Uterus (tissue), 4 donors: ENCODE data around the gene TANC1. TPM values are rescaled to one million over a fixed set of nuclear protein-coding genes. Genes with fewer than 3 reads are reported as not detected.

Source experiments
- DNase-seq, 2 donors: peaks; one replicate each; pipeline ENCODE4 v3.0.0-alpha.2; 2019 to 2020
- H3K27ac ChIP-seq, 2 donors: fragments of 200-600 bp; sonication (generic); 1 replicate in 1 of 2; 2 replicates in 1 of 2; pipeline ENCODE4 v1.5.1; 2016 to 2018
- H3K27me3 ChIP-seq, 2 donors: fragments of 200-600 bp; sonication (generic); one replicate each; pipeline ENCODE4 v1.5.1; 2018 to 2019; ENCODE audit warnings: control low read depth in 1 of 2
- H3K36me3 ChIP-seq, 2 donors: fragments of 200-600 bp; sonication (generic); one replicate each; pipeline ENCODE4 v1.5.1; 2019; ENCODE audit warnings: control low read depth in 1 of 2
- H3K4me1 ChIP-seq, 2 donors: fragments of 200-600 bp; sonication (generic); one replicate each; pipeline ENCODE4 v1.5.1; 2018 to 2019; ENCODE audit warnings: control low read depth in 1 of 2
- H3K4me3 ChIP-seq, 2 donors: fragments of 200-600 bp; sonication (generic); 1 replicate in 1 of 2; 2 replicates in 1 of 2; pipeline ENCODE4 v1.5.1; 2018 to 2019; ENCODE audit warnings: mild to moderate bottlenecking in 1 of 2
- H3K9me3 ChIP-seq, 2 donors: fragments of 200-600 bp; sonication (generic); one replicate each; pipeline ENCODE4 v1.5.1; 2019; ENCODE audit warnings: control low read depth in 1 of 2
- POLR2A ChIP-seq, 2 donors: fragments of 450-650 bp; IDR thresholded peaks; one replicate each; pipeline ENCODE4 v1.6.1; 2016; ENCODE audit warnings: antibody characterized with exemption in 2 of 2, mild to moderate bottlenecking in 1 of 2, moderate library complexity in 1 of 2
- intact Hi-C: fragments of 100-400 bp; cut with DNase I; formaldehyde crosslinking; loops from one replicate; pipeline ENCODE4 v1.15.1; 2023; ENCODE audit warnings: low total_unique reads
- total RNA-seq, 4 donors: library from RNA; depleted of rRNA in 3 of 4; stranded (reverse); fragments of >200 nt in 3 of 4; gene quantifications; one replicate each; pipeline versions ENCODE4 v1.1.0 to v1.2.4, GENCODE V29; 2014 to 2023
- TF ChIP-seq, protein P1 (sequence below), 4 experiments: fragments of 200-600 bp in 2 of 4; fragments of 450-650 bp in 2 of 4; sonication (generic) in 2 of 4; IDR thresholded peaks; one replicate each; pipeline ENCODE4 v1.5.1; 2016 to 2019; ENCODE audit warnings: antibody characterized with exemption in 4 of 4, mild to moderate bottlenecking in 2 of 4, moderate library complexity in 1 of 4
- donor health status: DM: yes; HTN: yes; CAD: no.

TANC1 gene
- total RNA-seq, 4 donors from 2014 or later, result 34.7 to 92.7 (median 67.4) TPM

GRCh38 chr2:159146996-159147666 lies 178.7 kb downstream of the TANC1 start:
- H3K4me1 ChIP-seq, result no peaks in the 10 kb centered on the region
- no peak for DNase-seq
- no peak overlapping the region for H3K4me3 ChIP-seq
- H3K36me3 ChIP-seq, result no peaks in the 10 kb centered on the region
- no peaks in the 10 kb centered on the region for H3K9me3 ChIP-seq
- no peaks in the 10 kb centered on the region for H3K27me3 ChIP-seq
- intact Hi-C loops, result no loop called here
- H3K27ac ChIP-seq, result peak overlapping the region in 1 of 2 donors; percentile 45
- no peak for TF ChIP-seq POLR2A (IDR thresholded peaks at IDR 0.05)
- TF ChIP-seq, protein P1, sequence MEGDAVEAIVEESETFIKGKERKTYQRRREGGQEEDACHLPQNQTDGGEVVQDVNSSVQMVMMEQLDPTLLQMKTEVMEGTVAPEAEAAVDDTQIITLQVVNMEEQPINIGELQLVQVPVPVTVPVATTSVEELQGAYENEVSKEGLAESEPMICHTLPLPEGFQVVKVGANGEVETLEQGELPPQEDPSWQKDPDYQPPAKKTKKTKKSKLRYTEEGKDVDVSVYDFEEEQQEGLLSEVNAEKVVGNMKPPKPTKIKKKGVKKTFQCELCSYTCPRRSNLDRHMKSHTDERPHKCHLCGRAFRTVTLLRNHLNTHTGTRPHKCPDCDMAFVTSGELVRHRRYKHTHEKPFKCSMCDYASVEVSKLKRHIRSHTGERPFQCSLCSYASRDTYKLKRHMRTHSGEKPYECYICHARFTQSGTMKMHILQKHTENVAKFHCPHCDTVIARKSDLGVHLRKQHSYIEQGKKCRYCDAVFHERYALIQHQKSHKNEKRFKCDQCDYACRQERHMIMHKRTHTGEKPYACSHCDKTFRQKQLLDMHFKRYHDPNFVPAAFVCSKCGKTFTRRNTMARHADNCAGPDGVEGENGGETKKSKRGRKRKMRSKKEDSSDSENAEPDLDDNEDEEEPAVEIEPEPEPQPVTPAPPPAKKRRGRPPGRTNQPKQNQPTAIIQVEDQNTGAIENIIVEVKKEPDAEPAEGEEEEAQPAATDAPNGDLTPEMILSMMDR (IDR thresholded peaks at IDR 0.05), result no peak

DNA sequence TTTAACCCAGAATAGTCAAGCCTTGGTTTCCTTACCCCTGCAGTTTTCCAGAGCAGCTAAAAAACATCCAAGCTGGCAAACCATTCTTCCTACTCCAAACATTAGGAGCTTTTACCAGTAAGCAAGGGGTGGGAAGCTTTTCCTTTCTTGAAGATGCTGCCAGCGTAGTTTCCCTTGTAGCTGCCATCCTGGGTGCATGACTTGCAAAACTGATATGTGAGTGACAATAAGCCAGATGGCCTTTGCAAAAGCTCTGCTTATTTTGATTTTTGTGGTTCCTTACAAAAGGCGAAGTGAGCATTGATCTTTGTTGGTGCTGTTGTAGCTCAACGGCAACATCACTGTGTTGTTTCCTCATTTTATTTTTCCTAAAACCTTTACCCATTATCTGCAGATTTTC lies 179.2 kb downstream of the TANC1 start:
- intact Hi-C loops, result no loop called here
- H3K4me3 ChIP-seq, result no peak overlapping the region
- H3K4me1 ChIP-seq, result no peaks in the 10 kb centered on the region
- no peaks in the 10 kb centered on the region for H3K36me3 ChIP-seq
- no peaks in the 10 kb centered on the region for H3K27me3 ChIP-seq
- no peak for DNase-seq
- peak overlapping the region in 1 of 2 donors; percentile 45 for H3K27ac ChIP-seq
- H3K9me3 ChIP-seq, result no peaks in the 10 kb centered on the region
- TF ChIP-seq, protein P1 (IDR thresholded peaks at IDR 0.05), result no peak
- TF ChIP-seq POLR2A (IDR thresholded peaks at IDR 0.05), result no peak

DNA sequence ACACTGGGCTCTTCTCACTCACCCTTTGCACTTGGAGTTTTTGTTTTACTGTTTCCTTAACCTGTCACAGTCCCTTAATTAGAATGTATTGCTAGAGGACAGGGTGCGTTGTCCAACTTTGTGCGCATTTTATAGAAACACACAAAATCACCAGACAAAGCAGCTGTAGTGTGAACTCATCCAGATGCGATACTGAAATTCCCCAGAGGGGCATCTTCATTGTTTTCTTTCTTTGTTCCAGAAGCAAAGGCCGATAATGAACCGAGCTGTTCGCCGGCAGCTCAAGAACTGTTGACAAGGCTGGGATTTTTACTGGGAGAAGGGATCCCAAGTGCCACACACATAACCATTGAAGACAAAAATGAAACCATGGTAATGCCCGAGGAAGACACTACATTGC lies 180.5 kb downstream of the TANC1 start:
- no peak for DNase-seq
- Histone ChIP-seq H3K4me3 (no peak overlapping the region), H3K4me1 (no peaks in the 10 kb centered on the region), H3K9me3 (no peaks in the 10 kb centered on the region), H3K36me3 (no peaks in the 10 kb centered on the region), H3K27ac (no peak overlapping the region), H3K27me3 (no peaks in the 10 kb centered on the region)
- intact Hi-C loops, result no loop called here
- no peak for TF ChIP-seq POLR2A (IDR thresholded peaks at IDR 0.05)
- TF ChIP-seq, protein P1 (IDR thresholded peaks at IDR 0.05), result no peak

GRCh38 chr2:159149747-159150146 lies 181.3 kb downstream of the TANC1 start:
- Histone ChIP-seq H3K27ac (no peak overlapping the region), H3K9me3 (no peaks in the 10 kb centered on the region), H3K4me3 (no peak overlapping the region), H3K36me3 (no peaks in the 10 kb centered on the region), H3K27me3 (no peaks in the 10 kb centered on the region), H3K4me1 (no peaks in the 10 kb centered on the region)
- no peak for TF ChIP-seq POLR2A (IDR thresholded peaks at IDR 0.05)
- TF ChIP-seq, protein P1 (IDR thresholded peaks at IDR 0.05), result no peak
- DNase-seq, result no peak
- intact Hi-C loops, result no loop called here

GRCh38 chr2:159150280-159150746 lies 181.9 kb downstream of the TANC1 start:
- no peaks in the 10 kb centered on the region for H3K9me3 ChIP-seq
- intact Hi-C loops, result no loop called here
- TF ChIP-seq POLR2A (IDR thresholded peaks at IDR 0.05), result no peak
- H3K36me3 ChIP-seq, result no peaks in the 10 kb centered on the region
- no peak overlapping the region for H3K4me3 ChIP-seq
- H3K27me3 ChIP-seq, result no peaks in the 10 kb centered on the region
- DNase-seq, result no peak
- no peaks in the 10 kb centered on the region for H3K4me1 ChIP-seq
- no peak overlapping the region for H3K27ac ChIP-seq
